HG03342 (cell line): Measurements from ENCODE around the gene IL11RA.
"Not testable (repeated sequence)": the region's sequence is repeated elsewhere in the genome, so short reads cannot be mapped to it uniquely, and the experiment has no call there.

Experiments used
- ATAC-seq: cut with Tn5 transposase; IDR thresholded peaks from one replicate; pipeline ENCODE4 v1.9.1; 2021; ENCODE audit warnings: mild to moderate bottlenecking, moderate library complexity; ENCODE audit not compliant: unreplicated experiment

The IL11RA gene

DNA sequence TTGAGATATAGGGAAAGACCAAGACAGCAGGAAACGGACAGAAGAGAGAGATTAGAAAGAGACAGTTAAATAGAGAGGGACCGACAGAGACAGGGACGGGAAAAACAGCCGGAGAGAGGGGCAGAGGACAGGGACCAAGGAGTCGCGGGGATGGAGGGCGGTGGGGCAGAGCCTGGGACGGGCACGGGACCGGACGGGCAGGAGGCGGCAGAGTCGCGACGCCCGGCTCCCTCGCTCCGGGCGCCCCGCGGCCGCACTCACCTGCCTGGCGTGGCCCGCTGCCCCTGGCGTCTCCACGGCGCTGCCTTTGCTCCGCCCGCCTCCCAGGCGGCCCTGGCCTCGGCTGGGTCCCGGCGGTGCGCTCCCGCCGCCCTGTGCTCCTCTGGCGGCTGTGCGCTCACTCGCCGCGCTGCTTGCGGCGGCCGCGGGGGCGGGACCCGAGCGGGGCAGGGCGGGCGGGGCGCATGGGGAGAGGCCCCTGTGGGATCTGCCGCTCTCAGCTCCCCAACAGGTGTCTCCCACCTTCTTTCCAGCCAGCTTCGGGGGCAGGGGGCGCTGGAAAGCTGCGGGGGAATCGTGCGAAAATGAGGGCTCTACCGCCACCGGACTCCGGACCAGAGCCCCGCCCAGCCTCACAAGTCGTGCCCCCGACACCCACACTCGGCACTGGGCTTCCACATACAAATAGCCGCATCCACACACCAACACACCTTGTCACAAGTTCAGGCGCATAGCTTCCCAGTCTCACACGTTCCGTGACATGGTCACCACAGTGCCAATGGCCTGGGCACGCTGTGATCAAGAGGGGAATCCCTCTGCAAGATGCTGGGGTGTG lies 23.1 kb upstream of the IL11RA start, which contains the start of gene ARID3C:
Gene ARID3C, minus strand, starts transcription at position 411 of the 835 bp plus-strand sequence. CDS start 1,052 bp downstream, outside the sequence.
- no peak for ATAC-seq

DNA sequence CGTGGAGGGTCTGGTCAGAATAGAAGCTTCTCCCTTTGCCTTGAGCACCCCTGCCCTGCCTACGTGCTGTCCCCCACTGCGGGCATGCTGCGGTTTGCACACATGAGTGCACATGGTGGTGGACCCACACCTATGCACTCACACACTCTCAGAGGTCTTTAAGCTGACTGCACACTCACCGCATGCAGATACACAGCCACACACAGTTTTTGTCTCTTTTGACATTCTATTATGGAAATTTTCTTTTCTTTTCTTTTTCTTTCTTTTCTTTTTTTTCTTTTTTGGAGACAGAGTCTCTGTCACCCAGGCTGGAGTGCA lies 22.5 kb upstream of the IL11RA start:
- no peak for ATAC-seq

DNA sequence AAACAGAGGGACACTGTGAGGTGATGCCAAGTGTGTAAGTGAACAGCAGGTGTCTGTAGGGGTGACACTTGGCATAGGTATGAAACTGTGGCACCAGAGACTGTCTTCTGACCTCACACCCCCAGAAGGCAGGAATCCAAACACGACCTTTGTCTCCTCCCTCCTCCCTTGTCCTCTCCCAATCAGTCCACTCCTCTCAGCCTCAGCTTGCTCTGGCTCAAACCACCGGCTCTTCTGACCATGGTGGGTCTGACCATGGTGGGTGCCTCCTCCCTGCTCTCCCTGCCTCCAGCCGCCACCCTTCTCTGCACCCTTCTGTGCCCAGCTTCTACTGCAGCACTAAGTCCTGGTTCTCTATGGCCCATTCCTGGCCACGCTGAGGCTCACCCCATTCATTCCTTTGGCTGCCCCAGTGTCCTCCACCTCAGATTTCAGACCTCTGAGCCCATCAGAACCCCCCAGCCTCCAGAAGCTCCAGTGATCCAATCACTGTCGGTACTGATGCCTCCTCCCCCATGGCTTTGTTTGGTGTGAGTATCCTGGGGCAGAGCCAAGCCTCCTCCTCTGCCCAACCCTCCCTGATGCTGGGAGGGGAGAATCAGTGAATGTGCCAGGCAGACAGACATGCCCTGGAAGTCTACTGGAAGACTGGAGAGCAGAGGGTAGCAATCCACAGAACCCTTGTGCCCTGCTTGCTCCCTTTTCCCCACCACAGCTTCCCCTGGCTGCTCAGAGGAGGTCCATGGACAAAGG lies 21.4 kb upstream of the IL11RA start:
- no peak for ATAC-seq

DNA sequence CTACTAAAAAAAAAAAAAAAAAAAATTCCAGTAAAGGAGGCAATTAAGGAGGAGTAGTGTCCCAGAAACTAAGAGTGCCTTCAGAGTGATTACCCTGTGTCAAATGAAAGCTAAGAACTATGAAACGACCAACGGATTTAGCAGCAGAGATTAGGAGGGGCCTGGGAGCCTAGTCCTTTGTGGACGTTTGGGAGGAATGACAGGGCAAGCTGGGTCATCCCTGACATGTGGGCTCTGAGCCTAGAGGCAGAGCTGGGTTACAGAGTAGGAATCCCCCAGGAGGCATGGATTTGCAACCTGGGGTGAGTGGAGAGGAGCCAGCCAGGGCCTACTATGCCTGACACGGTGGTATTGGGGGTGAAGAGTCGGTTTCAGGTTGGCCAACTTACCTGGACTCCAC lies 18.8 kb upstream of the IL11RA start:
- no peak for ATAC-seq

GRCh38 chr9:34633851-34634550 lies 18.0 kb upstream of the IL11RA start:
- no peak for ATAC-seq

- ATAC-seq: no peak
These were observed 17.3 kb upstream of the IL11RA start for GRCh38 chr9:34634551-34635248.

DNA sequence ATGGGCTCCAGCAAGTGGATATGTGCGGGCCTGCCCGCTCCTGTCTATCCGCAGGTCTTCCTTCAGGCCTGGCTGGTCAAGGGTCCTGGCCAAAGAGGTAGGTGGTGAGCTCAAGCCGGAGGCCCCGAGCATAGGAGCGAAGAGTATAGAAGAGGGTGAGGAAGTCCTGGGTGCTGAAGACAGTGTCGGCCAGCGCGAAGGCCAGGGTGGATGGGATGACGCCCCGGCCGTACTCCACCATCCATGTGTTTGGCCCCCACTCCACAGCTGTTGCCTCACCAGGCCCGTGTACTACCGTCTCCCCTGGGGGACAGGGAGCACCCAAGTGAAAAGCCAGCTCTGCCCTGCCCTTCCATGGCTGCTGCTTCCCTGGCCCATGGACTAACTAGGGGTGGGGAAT lies 16.4 kb upstream of the IL11RA start:
- ATAC-seq: no peak

DNA sequence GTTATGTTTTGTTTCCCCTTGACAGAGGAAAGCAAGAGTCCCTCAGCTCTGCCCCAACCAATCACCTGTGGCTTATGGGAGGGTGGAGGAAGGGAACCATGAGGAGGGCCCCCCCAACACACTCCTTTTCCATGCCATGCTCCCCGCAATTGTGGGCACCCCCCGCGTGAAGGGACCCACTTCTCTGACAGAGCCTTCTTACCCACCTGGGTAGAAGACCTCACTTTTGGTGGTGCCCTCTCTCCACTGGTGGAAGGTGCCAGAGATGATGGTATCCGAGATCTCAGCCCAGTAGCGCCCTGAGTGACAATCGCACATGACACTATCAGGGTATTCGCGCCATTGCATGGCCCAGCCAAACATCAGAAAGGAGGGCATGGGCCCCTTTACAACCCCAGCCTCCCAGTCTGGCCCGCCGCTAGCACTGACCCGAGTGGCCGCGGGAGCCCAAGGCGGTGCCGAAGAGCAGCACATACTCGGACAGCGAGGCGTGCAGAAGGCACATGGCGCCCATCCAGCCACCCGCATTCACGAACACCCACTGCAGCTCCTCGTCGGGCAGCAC lies 15.1 kb upstream of the IL11RA start:
- ATAC-seq: no peak

DNA sequence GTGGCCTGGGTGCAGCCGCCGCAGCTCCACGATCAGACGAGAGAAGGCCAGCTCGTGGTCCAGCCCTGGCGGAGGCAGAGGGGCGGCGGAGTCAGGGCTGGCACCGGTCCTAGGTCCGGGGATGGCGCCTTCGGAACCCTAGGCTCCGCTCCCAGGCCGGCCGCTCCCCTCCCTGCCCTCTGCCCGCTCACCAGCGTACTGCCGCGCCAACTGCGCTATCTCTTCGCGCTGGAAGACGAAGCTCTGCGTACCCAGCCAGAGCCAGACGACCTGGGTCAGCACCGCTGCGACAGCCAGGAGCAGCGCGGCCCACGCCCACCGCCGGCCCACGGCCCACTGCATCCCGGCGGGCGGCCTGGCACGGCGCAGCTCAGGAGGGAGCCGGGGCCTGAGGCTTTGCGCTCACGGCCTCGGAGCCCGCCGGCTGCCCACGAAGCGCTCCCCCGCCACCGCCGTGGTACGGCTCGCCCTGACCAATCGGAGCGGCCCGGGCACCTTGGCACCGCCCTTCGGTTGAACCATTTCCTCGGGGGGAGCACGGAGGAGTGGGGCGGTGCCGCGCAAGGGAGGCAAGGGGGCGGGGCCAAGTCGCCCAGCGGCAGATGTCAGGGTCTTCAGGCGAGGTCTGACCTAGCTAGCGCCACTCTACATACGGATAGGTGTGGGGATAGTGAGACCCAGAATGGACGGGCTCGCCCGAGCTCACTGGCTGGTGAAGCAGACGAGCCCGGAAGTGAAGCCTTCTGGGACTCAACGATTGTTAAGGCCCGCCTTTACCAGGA lies 14.4 kb upstream of the IL11RA start, which contains the start of gene SIGMAR1:
Gene SIGMAR1, minus strand, starts transcription at position 432 of the 782 bp plus-strand sequence. Its CDS starts 90 bp downstream, at position 342.
- ATAC-seq: peak; percentile 85

GRCh38 chr9:34638138-34638445 lies 13.9 kb upstream of the IL11RA start:
- ATAC-seq: no peak

DNA sequence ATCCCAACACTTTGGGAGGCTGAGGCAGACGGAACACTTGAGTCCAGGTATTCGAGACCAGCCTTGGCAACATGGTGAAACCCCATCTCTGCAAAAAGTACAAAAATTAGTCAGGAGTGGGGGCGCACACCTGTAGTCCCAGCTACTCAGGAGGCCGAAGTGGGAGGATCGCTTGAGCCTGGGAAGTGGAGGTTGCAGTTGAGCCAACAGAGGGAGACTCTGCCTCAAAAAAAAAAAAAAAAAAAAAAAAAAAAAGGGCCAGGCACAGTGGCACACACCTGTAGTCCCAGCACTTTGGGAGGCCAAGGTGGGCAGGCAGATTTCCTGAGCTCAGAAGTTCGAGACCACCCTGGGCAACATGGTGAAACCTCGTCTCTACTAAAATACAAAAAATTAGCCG lies 12.7 kb upstream of the IL11RA start:
- not testable (repeated sequence) for ATAC-seq

DNA sequence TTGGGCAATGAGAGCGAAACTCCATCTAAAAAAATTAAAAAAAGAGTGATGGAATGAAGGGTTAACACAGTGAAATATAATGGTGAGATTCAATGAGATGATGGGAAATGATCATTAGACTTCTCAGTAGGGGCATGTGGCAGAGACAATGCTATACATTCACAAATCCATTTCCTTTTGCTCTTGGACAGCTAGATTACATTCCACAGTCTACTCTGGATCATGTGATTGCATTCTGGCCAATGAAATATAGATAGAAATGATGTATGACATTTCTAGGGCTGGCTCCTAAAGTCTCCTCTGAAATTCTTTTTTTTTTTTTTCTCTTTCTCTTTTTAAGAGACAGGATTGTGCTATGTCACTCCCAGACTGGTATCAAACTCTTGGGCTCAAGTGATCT lies 9.3 kb upstream of the IL11RA start:
- ATAC-seq: no peak

- no peak for ATAC-seq
These were observed 7.1 kb upstream of the IL11RA start for GRCh38 chr9:34644766-34645314.

- ATAC-seq: peak; percentile 82
These were observed 5.5 kb upstream of the IL11RA start, which contains the start of gene GALT for GRCh38 chr9:34646211-34647083. GALT (plus strand) TSS chr9:34646675; CDS start chr9:34646705, 30 bp downstream.

- no peak for ATAC-seq
These were observed 4.9 kb upstream of the IL11RA start for GRCh38 chr9:34647084-34647403.

DNA sequence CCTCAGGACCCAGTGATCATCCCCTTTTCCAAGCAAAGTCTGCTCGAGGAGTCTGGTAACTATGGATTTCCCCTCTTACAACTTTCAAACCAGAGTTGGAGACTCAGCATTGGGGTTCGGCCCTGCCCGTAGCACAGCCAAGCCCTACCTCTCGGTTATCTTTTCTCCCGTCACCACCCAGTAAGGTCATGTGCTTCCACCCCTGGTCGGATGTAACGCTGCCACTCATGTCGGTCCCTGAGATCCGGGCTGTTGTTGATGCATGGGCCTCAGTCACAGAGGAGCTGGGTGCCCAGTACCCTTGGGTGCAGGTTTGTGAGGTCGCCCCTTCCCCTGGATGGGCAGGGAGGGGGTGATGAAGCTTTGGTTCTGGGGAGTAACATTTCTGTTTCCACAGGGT lies 4.3 kb upstream of the IL11RA start:
- ATAC-seq: no peak

GRCh38 chr9:34648673-34649072 lies 3.3 kb upstream of the IL11RA start:
- ATAC-seq: no peak

DNA sequence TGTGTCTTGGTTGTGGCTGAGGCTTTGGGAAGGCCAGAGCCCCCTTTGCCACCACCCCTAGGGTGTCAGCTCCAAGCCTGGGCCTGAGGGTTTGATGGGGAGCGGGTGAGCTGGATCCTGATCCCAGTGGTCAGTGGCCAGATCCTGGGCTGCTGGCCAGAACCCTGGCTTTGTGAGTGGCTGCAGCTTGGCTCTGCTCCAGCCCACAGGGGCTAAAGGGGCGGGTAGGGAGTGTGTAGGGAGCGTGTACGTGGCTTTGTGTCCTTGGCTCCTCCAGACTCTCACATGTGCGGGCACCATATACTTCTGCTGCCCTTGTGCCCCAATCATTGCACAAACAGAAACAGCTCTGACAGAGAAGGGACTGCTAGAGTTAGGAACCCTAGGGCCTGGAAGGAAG lies 1.2 kb upstream of the IL11RA start:
- ATAC-seq: no peak

- no peak for ATAC-seq
These were observed 664 bp upstream of the IL11RA start for GRCh38 chr9:34651321-34651720.
